ENCODE measurements around the gene GFOD1. TPM values are rescaled to one million over a fixed set of nuclear protein-coding genes. Genes with fewer than 3 reads are reported as not detected.

The GFOD1 gene
- total RNA-seq, 2 donors from 2014 or later: 23.8 to 25.3 TPM

- Histone ChIP-seq H3K36me3 (no peaks in the 10 kb centered on the region), H3K9me3 (no peaks in the 10 kb centered on the region), H3K4me1 (ENCODE audit: control insufficient read depth in 1 of 2, low read depth in 2 of 2) (no peaks in the 10 kb centered on the region), H3K27ac (no peak overlapping the region), H3K4me3 (no peak overlapping the region), H3K27me3 (replicated peaks; ENCODE audit: insufficient read depth) (no peaks in the 10 kb centered on the region)
- TF ChIP-seq CTCF (IDR thresholded peaks at IDR 0.05): no peak
- ATAC-seq (ENCODE audit: insufficient number of reproducible peaks, low FRiP score, low read depth) (no peak), DNase-seq (ENCODE audit: low spot score) (no peak)
Measured at GRCh38 chr6:13474787-13475186, 12.6 kb downstream of the GFOD1 start.

GRCh38 chr6:13474360-13474759, 13.0 kb downstream of the GFOD1 start:
- ATAC-seq (ENCODE audit: insufficient number of reproducible peaks, low FRiP score, low read depth) (no peak), DNase-seq (ENCODE audit: low spot score) (no peak)
- H3K36me3 ChIP-seq: no peaks in the 10 kb centered on the region
- H3K27me3 ChIP-seq (replicated peaks; ENCODE audit: insufficient read depth): no peaks in the 10 kb centered on the region
- H3K4me1 ChIP-seq (ENCODE audit: control insufficient read depth in 1 of 2, low read depth in 2 of 2): no peaks in the 10 kb centered on the region
- TF ChIP-seq CTCF (IDR thresholded peaks at IDR 0.05): no peak
- H3K27ac ChIP-seq: no peak overlapping the region
- H3K4me3 ChIP-seq: no peak overlapping the region
- no peaks in the 10 kb centered on the region for H3K9me3 ChIP-seq

DNA sequence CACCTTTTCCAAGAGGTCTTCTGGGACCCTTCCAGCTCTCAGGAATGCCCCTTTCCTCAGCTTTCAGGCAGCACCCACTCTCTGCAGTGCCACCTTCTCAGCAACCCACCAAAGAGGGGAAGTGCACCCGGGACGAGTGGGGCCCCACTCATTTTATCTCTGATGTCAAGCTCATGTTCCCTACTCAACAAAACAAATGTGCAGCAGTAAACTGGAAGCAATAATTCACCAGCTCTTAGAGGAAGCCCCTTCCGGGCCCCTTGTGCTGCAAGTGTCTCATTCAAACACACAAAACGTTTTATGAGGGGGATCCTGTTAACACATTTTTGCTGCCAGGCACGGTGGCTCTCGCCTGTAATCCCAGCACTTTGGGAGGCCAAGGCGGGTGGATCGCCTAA, 13.6 kb downstream of the GFOD1 start:
- H3K4me3 ChIP-seq: no peak overlapping the region
- no peak for ATAC-seq (ENCODE audit: insufficient number of reproducible peaks, low FRiP score, low read depth)
- no peak overlapping the region for H3K27ac ChIP-seq
- no peak for DNase-seq (ENCODE audit: low spot score)
- no peak for TF ChIP-seq CTCF (IDR thresholded peaks at IDR 0.05)
- H3K36me3 ChIP-seq: no peaks in the 10 kb centered on the region
- H3K9me3 ChIP-seq: no peaks in the 10 kb centered on the region
- H3K27me3 ChIP-seq (replicated peaks; ENCODE audit: insufficient read depth): no peaks in the 10 kb centered on the region
- no peaks in the 10 kb centered on the region for H3K4me1 ChIP-seq (ENCODE audit: control insufficient read depth in 1 of 2, low read depth in 2 of 2)

- DNase-seq (ENCODE audit: low spot score): no peak
- Histone ChIP-seq H3K4me3 (no peak overlapping the region), H3K4me1 (ENCODE audit: control insufficient read depth in 1 of 2, low read depth in 2 of 2) (no peaks in the 10 kb centered on the region), H3K27me3 (replicated peaks; ENCODE audit: insufficient read depth) (no peaks in the 10 kb centered on the region), H3K27ac (no peak overlapping the region), H3K9me3 (no peaks in the 10 kb centered on the region), H3K36me3 (no peaks in the 10 kb centered on the region)
- no peak for ATAC-seq (ENCODE audit: insufficient number of reproducible peaks, low FRiP score, low read depth)
- TF ChIP-seq CTCF (IDR thresholded peaks at IDR 0.05): no peak
Measured at GRCh38 chr6:13472976-13473767, 14.2 kb downstream of the GFOD1 start.

- TF ChIP-seq CTCF (IDR thresholded peaks at IDR 0.05): no peak
- H3K27me3 ChIP-seq (replicated peaks; ENCODE audit: insufficient read depth): no peaks in the 10 kb centered on the region
- no peaks in the 10 kb centered on the region for H3K4me1 ChIP-seq (ENCODE audit: control insufficient read depth in 1 of 2, low read depth in 2 of 2)
- ATAC-seq (ENCODE audit: insufficient number of reproducible peaks, low FRiP score, low read depth) (no peak), DNase-seq (ENCODE audit: low spot score) (no peak)
- H3K27ac ChIP-seq: no peak overlapping the region
- no peaks in the 10 kb centered on the region for H3K36me3 ChIP-seq
- no peak overlapping the region for H3K4me3 ChIP-seq
- H3K9me3 ChIP-seq: no peaks in the 10 kb centered on the region
Measured at GRCh38 chr6:13472099-13472498, 15.3 kb downstream of the GFOD1 start.
